Activated naive CD8-positive, alpha-beta T cell treated with anti-CD3 and anti-CD28 coated beads, Interleukin-2, amount 10 ng/mL, durations not matched to agents 7 days and 5 days (primary cell): ENCODE data around the gene CELSR2. TPM values are rescaled to one million over a fixed set of nuclear protein-coding genes. Genes with fewer than 3 reads are reported as not detected.
A peak's percentile ranks its signal among the peaks of the same experiment; 100 is the strongest.

Experiments
- ATAC-seq: fragments of 150-1000 bp; cut with Tn5 transposase; one replicate; pipeline ENCODE4 v1.10.0; 2021; ENCODE audit warnings: low read depth, moderate library complexity
- POLR2A ChIA-PET: fragments of 350-600 bp; sonication (Branson Sonifier 250); formaldehyde crosslinking; loops from one replicate; lab custom pipeline; 2021; ENCODE audit warnings: antibody characterized with exemption; lab: Charles Lee
- DNase-seq: peaks from one replicate; pipeline ENCODE4 v3.0.0; 2021
- H3K27ac Mint-ChIP-seq: one replicate; pipeline ENCODE4 v1.8.0; 2022; ENCODE audit warnings: mild to moderate bottlenecking, mixed read lengths
- H3K27me3 Mint-ChIP-seq: one replicate; pipeline ENCODE4 v1.8.0; 2022; ENCODE audit warnings: mild to moderate bottlenecking, moderate library complexity, mixed read lengths
- H3K36me3 Mint-ChIP-seq: one replicate; pipeline ENCODE4 v1.8.0; 2021; ENCODE audit warnings: mild to moderate bottlenecking, mixed read lengths
- H3K4me1 Mint-ChIP-seq: one replicate; pipeline ENCODE4 v1.8.0; 2021; ENCODE audit warnings: mixed read lengths
- H3K4me3 Mint-ChIP-seq: one replicate; pipeline ENCODE4 v1.8.0; 2022; ENCODE audit warnings: mild to moderate bottlenecking, moderate library complexity, mixed read lengths
- H3K9me3 Mint-ChIP-seq: one replicate; pipeline ENCODE4 v1.8.0; 2021; ENCODE audit warnings: mixed read lengths
- total RNA-seq, 2 experiments: library from RNA; stranded (reverse); gene quantifications; one replicate each; pipeline ENCODE4 v1.2.3, GENCODE V29; 2021

CELSR2 gene
- 1 to 10 TPM; 6.3 to 6.9 TPM for total RNA-seq

GRCh38 chr1:109248797-109249629, at the start of gene CELSR2:
CELSR2 (plus strand) TSS chr1:109249539; CDS start chr1:109250080, 541 bp downstream.
- DNase-seq = peak; percentile 84
- H3K27me3 Mint-ChIP-seq = peaks cover 13% of the 10 kb centered on the region
- H3K4me3 Mint-ChIP-seq = peak within 1 kb of the TSS; percentile 68
- no peak within 1 kb of the TSS for H3K27ac Mint-ChIP-seq
- no peaks in the 10 kb centered on the region for H3K9me3 Mint-ChIP-seq
- no peaks in the 10 kb centered on the region for H3K4me1 Mint-ChIP-seq
- H3K36me3 Mint-ChIP-seq = no peaks in the 10 kb centered on the region
- peak; percentile 94 for ATAC-seq
- POLR2A ChIA-PET = interaction anchor here (0.6 to 1.9 kb wide), 5 partner anchors 8 to 234 kb away, joined by 3 to 7 read pairs (median 4); partner anchors contain the start of genes ATXN7L2 and SARS1

GRCh38 chr1:109199710-109200109, 49.6 kb upstream of the CELSR2 start:
- peak; percentile 52 for DNase-seq
- H3K4me3 Mint-ChIP-seq = peak overlapping the region; percentile 45
- peak; percentile 83 for ATAC-seq
- H3K27ac Mint-ChIP-seq = peak overlapping the region; percentile 85
- POLR2A ChIA-PET = interaction anchor here (2.0 kb wide), 1 partner anchor 15 kb away, joined by 20 read pairs; the partner anchor contains the start of gene SARS1
- no peaks in the 10 kb centered on the region for H3K9me3 Mint-ChIP-seq
- no peaks in the 10 kb centered on the region for H3K27me3 Mint-ChIP-seq
- H3K4me1 Mint-ChIP-seq = peaks cover 18% of the 10 kb centered on the region
- H3K36me3 Mint-ChIP-seq = no peaks in the 10 kb centered on the region

- DNase-seq (no peak), ATAC-seq (peak; percentile 66)
- POLR2A ChIA-PET = interaction anchor here (1.0 to 1.1 kb wide), 2 partner anchors 14 to 41 kb away, joined by 3 to 4 read pairs; no protein-coding TSS in a partner anchor
- no peaks in the 10 kb centered on the region for H3K9me3 Mint-ChIP-seq
- H3K27me3 Mint-ChIP-seq = no peaks in the 10 kb centered on the region
- peak overlapping the region; percentile 25 for H3K27ac Mint-ChIP-seq
- H3K4me3 Mint-ChIP-seq = no peak overlapping the region
- H3K36me3 Mint-ChIP-seq = no peaks in the 10 kb centered on the region
- peaks cover 18% of the 10 kb centered on the region for H3K4me1 Mint-ChIP-seq
These were observed 48.1 kb upstream of the CELSR2 start for GRCh38 chr1:109201123-109201703.

- Mint-ChIP-seq H3K36me3 (no peaks in the 10 kb centered on the region), H3K27ac (no peak overlapping the region), H3K4me1 (peaks cover 26% of the 10 kb centered on the region), H3K27me3 (no peaks in the 10 kb centered on the region), H3K4me3 (no peak overlapping the region), H3K9me3 (no peaks in the 10 kb centered on the region)
- POLR2A ChIA-PET = interaction anchor here (0.6 kb wide), 1 partner anchor 38 kb away, joined by 3 read pairs; no protein-coding TSS in a partner anchor
- DNase-seq (no peak), ATAC-seq (no peak)
These were observed 44.9 kb upstream of the CELSR2 start for GRCh38 chr1:109204484-109204883.

GRCh38 chr1:109206339-109206738, 43.0 kb upstream of the CELSR2 start:
- H3K27me3 Mint-ChIP-seq = no peaks in the 10 kb centered on the region
- H3K9me3 Mint-ChIP-seq = no peaks in the 10 kb centered on the region
- no peak for ATAC-seq
- no peaks in the 10 kb centered on the region for H3K36me3 Mint-ChIP-seq
- no peak overlapping the region for H3K27ac Mint-ChIP-seq
- DNase-seq = no peak
- H3K4me3 Mint-ChIP-seq = no peak overlapping the region
- POLR2A ChIA-PET = no interaction called here
- peaks cover 15% of the 10 kb centered on the region for H3K4me1 Mint-ChIP-seq

GRCh38 chr1:109207467-109208103, 41.8 kb upstream of the CELSR2 start:
- H3K36me3 Mint-ChIP-seq = no peaks in the 10 kb centered on the region
- POLR2A ChIA-PET = interaction anchor here (0.7 kb wide), 1 partner anchor 218 kb away, joined by 3 read pairs; the partner anchor contains the start of gene PSMA5
- H3K9me3 Mint-ChIP-seq = no peaks in the 10 kb centered on the region
- no peak overlapping the region for H3K27ac Mint-ChIP-seq
- no peak for DNase-seq
- peaks cover 15% of the 10 kb centered on the region for H3K4me1 Mint-ChIP-seq
- no peak overlapping the region for H3K4me3 Mint-ChIP-seq
- no peaks in the 10 kb centered on the region for H3K27me3 Mint-ChIP-seq
- no peak for ATAC-seq

- H3K4me1 Mint-ChIP-seq = peaks cover 15% of the 10 kb centered on the region
- POLR2A ChIA-PET = no interaction called here
- H3K27ac Mint-ChIP-seq = no peak overlapping the region
- H3K4me3 Mint-ChIP-seq = no peak overlapping the region
- no peak for ATAC-seq
- H3K9me3 Mint-ChIP-seq = no peaks in the 10 kb centered on the region
- no peak for DNase-seq
- H3K27me3 Mint-ChIP-seq = no peaks in the 10 kb centered on the region
- H3K36me3 Mint-ChIP-seq = no peaks in the 10 kb centered on the region
These were observed 40.9 kb upstream of the CELSR2 start for GRCh38 chr1:109208394-109208793.

GRCh38 chr1:109208836-109209463, 40.4 kb upstream of the CELSR2 start:
- POLR2A ChIA-PET = no interaction called here
- ATAC-seq = no peak
- Mint-ChIP-seq H3K4me3 (no peak overlapping the region), H3K36me3 (no peaks in the 10 kb centered on the region), H3K27me3 (no peaks in the 10 kb centered on the region), H3K4me1 (peaks cover 15% of the 10 kb centered on the region), H3K27ac (no peak overlapping the region), H3K9me3 (no peaks in the 10 kb centered on the region)
- no peak for DNase-seq

- no peaks in the 10 kb centered on the region for H3K9me3 Mint-ChIP-seq
- POLR2A ChIA-PET = interaction anchor here (0.8 kb wide), 1 partner anchor 14 kb away, joined by 7 read pairs; no protein-coding TSS in a partner anchor
- H3K27me3 Mint-ChIP-seq = no peaks in the 10 kb centered on the region
- peak; percentile 2 for DNase-seq
- no peak overlapping the region for H3K27ac Mint-ChIP-seq
- ATAC-seq = no peak
- H3K4me1 Mint-ChIP-seq = peaks cover 15% of the 10 kb centered on the region
- H3K36me3 Mint-ChIP-seq = peaks cover under 1% of the 10 kb centered on the region
- no peak overlapping the region for H3K4me3 Mint-ChIP-seq
These were observed 39.3 kb upstream of the CELSR2 start for GRCh38 chr1:109210058-109210457.

- peak overlapping the region; percentile 97 for H3K4me3 Mint-ChIP-seq
- no peak for ATAC-seq
- no peaks in the 10 kb centered on the region for H3K9me3 Mint-ChIP-seq
- POLR2A ChIA-PET = interaction anchor here (0.9 to 3.9 kb wide), 17 partner anchors 11 to 335 kb away, joined by 3 to 23 read pairs (median 6); partner anchors contain the start of genes CELSR2, GNAI3, PSMA5 and PSRC1
- peaks cover 20% of the 10 kb centered on the region for H3K36me3 Mint-ChIP-seq
- no peaks in the 10 kb centered on the region for H3K27me3 Mint-ChIP-seq
- DNase-seq = no peak
- H3K27ac Mint-ChIP-seq = peak overlapping the region; percentile 95
- peaks cover 25% of the 10 kb centered on the region for H3K4me1 Mint-ChIP-seq
These were observed 36.0 kb upstream of the CELSR2 start for GRCh38 chr1:109213345-109213823.

- Mint-ChIP-seq H3K36me3 (peaks cover 25% of the 10 kb centered on the region), H3K9me3 (peaks cover 2% of the 10 kb centered on the region)
- POLR2A ChIA-PET = interaction anchor here (0.9 to 3.9 kb wide), 21 partner anchors 11 to 522 kb away, joined by 3 to 23 read pairs (median 5); partner anchors contain the start of genes CELSR2, GNAI3, PRPF38B and PSMA5
These were observed 35.3 kb upstream of the CELSR2 start, which contains the start of gene SARS1 for GRCh38 chr1:109213824-109214693. SARS1 (plus strand) TSS chr1:109213918; CDS start chr1:109213993, 75 bp downstream.

More at GRCh38 chr1:109213824-109214693, 35.3 kb upstream of the CELSR2 start, which contains the start of gene SARS1:
- Mint-ChIP-seq H3K4me1 (peaks cover 25% of the 10 kb centered on the region), H3K27me3 (no peaks in the 10 kb centered on the region), H3K27ac (peak within 1 kb of the TSS; percentile 95), H3K4me3 (peak within 1 kb of the TSS; percentile 97)
- peak; percentile 95 for DNase-seq
- peak; percentile 86 for ATAC-seq
